T follicular helper cell (primary cell): ENCODE data around the gene DDX39A.

ENCODE experiments used
- DNase-seq: peaks from one replicate; pipeline ENCODE4 v3.0.0-alpha.2; 2020; ENCODE audit warnings: low read depth

Gene DDX39A

DNA sequence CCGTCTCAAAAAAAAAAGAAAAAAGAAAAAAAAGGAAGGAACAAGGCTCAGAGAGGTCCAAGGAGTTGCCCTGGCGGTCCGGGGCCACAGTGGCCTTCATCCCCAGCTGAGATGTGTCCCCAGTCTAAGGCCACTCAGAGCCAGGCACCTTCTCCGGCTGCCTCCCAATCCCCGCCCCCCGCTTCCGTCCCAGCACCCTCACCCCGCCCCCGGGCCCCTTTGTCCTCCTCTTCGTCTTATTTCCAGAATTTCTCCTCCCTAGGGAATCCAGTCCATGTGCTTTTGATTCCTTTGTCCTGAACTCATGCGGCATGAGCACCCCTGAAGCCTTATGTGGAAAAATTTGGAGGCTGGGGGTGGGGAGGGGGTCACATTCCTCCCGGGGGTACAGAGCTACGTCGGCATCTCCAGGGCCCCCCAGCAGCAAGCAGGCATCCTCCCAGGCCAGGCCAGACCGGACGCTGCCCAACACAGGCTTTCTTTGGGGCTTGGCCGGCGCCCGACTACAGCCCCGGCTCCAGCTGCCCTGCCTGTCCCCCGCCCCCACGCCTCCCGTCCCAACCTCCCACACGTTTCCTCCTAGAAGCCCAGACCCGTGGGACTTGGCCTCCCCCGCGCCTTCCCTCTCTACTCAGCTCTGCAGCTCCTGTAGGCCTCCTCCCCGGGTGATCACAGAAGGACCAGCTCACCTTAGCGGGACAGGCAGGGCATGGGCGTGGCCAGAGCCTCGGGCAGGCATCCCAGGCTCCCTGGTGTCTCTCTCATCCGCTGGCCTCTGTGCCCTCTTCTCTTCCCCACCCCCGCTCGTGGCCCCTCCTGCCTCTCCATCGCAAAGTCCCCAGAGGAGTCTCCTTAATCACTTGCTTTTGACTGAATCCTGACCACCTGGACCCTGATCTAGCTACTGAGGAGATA lies 55.7 kb downstream of the DDX39A start:
- no peak for DNase-seq

- DNase-seq, result no peak
Observed at GRCh38 chr19:14361824-14362223, 57.3 kb downstream of the DDX39A start.
